HG02623 (cell line): ENCODE measurements around the gene RPTOR.

Source experiments
- ATAC-seq: cut with Tn5 transposase; IDR thresholded peaks from one replicate; pipeline ENCODE4 v1.9.1; 2021; ENCODE audit warnings: moderate library complexity; ENCODE audit not compliant: unreplicated experiment

RPTOR gene

GRCh38 chr17:80826346-80826954, 281.8 kb downstream of the RPTOR start:
- ATAC-seq, result no peak

DNA sequence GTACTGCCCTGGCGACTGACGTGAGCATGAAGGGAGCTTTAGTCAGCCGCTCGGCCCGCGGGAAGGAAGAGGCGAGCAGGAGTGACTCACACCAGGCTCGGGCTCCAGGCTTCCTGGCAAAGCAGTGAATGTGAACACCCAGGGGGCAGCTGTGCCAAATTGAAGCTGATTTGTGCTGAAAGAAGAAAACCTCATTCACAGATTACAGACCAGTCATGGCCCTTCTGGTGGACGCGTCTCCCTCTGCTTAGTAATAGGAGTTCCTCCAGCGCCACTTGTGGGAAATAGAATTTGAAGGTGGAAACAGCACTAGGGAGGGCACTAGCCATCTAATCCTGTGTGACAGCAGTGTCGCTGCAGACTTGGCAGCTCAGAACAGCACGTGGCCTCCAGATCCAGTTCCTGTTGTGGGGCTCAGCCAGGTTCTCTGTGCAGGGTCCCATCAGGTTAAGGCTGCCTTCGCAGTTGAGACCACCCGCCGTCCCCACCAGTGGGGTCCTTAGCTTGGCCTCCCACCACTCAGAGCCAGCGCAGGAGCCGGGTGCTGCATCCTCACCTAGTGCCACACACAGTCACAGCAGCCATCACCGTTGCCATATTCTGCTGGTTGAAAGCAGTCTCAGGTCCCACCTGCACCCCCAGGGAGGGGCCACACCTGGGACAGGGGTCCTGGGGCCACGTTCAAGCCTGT, 282.5 kb downstream of the RPTOR start:
- no peak for ATAC-seq

- ATAC-seq, result no peak
These were observed 283.3 kb downstream of the RPTOR start for GRCh38 chr17:80827646-80828643.

GRCh38 chr17:80829166-80829813, 284.7 kb downstream of the RPTOR start:
- ATAC-seq, result no peak

DNA sequence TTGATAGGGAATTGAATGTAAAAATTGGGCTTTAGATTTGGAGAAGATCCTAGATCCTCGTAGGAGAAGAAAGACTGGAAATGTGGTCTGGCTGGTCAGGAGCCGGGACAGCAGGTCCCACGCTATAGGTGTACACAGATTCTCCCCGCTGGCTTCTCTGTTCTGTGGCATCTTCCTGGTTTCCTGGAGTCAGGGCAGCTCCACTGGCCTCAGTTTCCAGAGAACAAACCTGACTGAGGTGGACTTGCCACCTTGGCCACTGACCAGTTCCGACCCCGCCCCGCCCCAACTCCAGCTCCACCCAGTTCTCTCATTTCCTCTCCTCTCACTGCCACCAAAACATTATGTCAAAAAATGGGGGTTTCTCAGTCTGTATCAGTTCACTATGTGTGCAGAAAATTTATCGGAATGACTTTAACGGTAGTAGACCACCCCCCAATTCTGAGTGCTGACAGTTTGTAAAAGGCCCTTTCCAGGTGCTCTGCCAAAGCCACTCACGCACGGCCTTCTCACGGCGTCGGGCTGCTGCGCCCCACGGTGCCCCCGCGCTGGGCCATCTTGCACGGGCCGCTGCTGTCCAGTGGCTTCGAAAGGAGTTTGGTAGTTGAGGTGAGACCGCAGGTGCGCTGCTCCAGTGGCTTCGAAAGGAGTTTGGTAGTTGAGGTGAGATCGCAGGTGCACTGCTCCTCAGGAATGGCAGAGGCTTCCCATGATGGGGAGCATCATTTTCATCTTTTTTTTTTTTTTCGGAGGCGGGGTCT, 285.6 kb downstream of the RPTOR start:
- ATAC-seq, result no peak

DNA sequence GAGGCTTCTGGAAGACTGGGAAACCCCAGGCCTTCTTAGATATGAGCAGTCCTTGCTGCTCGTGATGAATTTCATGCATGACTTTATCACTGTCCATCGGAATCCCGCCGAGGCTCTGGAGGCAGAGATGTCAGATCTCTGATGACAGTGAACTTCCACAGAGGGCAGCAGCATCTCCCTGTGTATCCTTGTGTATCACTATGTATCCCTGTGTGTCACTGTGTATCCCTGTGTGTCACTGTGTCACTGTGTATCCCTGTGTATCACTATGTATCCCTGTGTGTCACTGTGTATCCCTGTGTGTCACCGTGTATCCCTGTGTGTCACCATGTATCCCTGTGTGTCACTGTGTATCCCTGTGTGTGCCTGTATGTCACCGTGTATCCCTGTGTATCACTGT, 286.9 kb downstream of the RPTOR start:
- no peak for ATAC-seq

DNA sequence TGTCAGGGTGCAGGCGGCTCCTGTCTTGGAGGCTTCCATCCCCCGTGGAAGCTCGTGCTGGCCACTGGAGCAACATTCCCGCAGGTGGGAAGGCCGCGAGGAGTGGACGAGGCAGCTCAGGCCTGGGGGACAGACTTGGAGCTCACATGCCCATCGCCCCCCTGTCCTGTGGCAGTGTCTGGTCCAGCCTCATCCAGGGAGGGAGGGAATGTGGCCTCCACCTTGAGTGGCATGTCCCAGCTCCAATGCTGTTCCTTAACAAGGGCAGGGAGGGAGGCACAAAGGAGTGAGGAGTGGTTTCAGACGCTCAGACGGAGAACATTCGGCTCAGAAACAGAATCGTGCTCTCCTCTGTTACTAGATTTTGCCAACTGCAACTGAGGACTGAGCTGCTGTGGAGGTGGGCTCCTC, 287.6 kb downstream of the RPTOR start:
- no peak for ATAC-seq

GRCh38 chr17:80832888-80833583, 288.4 kb downstream of the RPTOR start:
- ATAC-seq, result peak; percentile 60

DNA sequence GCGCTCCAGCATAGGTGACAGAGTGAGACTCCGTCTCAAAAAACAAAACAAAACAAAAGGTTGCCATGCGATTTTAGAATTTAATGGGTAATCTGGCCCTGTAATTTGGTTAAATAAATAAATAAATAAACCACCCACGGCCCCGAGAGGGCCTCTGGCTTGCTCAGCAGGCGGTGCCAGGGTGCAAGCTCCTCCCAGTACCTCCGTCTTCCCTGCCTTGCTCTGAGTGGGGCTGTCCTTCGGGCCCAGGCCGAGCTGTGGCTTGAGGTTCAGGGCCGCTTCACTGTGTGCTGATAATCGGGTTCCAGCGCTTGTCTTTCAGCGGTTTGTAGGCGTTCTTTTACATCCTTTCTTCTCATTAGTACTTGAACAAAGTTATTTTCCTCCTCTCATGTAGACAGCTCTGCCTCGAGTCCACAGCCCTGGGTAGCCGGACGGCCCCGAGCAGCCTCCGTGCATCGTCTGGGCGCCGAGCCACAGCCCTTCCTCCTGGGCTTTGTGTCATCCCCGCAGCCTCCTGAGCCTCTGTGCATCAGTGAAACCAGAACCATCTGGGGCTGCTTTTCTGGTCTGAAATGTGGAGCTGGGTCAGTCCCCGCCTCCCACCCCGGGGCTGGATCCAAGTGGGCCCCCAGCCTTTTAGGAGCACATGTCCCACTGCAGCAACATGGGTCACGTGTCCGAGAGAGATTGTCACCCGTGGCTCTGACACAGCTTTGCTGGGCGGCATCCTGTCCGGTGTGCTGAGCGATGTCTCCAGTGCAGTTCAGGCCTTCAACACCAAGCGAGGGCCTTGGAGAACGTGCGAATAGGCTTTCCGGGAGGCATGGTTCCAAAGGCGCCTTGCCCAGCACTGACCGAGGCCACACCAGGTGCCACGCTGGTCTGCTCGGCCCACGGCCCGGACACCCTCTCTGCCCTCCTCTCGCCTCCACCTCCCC, 289.6 kb downstream of the RPTOR start:
- no peak for ATAC-seq

DNA sequence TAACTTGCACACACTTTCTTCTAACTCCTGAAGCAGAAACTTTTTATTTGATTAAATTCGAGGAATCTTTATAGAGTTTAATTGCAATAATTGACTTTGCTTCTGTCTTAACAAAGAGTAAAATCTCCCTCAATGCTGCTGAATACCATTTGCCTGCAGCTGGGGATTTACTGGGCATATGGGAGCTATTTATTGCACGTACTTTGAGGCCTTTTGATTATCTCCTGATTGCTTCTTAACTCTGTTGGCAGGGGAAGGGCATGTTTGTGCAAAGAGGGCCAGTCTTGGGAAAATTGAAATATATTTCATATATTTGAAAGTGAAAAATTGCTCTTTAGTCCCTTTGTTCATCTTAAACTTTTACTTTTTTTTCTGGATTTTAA, 290.2 kb downstream of the RPTOR start:
- ATAC-seq, result no peak

DNA sequence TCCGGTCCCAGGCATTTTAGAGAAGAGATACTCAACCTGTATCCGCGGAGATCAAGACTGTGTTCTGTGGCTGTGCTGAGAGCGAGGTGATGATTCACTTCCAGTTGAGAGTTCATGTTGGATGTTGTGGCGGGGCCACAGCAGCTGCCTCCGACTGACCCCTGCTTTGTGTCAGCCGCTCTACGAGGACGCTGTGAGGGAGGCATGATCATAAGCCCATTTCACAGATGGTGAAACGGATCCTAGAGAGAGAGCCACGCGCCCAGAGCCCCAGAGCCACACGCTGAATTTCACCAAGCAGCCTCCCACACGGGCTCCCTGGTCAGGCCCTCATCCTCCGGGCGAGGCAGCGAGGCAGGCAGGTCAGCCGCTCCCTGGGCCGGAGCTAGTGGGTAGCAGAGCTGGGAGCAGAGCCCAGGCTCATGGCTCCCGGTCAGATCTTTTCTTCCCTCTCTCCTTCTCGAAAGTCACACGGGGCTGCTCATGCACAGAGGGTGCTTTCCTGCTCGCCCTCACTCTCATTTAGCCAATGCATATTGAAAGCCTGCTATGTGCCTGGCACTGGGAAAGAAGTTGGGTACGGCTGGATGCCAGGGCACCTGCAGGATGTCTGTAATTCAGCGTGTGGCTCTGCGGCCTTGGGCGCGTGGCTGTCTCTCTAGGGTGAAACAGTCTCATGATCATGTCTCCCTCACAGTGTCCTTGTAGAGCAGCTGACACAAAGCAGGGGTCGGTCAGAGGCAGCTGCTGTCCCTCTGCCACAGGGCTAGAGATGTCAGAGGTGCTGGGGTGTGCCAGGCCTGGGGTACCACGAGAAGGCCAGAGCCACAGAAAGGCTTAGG, 291.4 kb downstream of the RPTOR start:
- ATAC-seq, result no peak

DNA sequence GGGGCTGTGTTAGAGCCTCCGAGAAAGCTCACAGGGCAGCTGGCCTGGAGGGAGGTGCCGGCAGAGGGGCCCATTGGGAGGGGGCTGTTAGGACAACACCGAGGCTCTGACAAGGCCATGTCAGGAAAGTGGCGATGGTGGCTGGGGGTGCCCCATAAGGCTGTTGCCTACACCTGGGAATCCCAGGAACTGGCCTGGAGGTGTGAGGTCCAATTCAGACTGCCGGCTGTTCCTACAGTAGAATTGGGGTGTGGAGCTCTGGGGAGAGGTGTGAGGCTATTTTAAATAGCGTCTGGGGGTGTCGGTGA, 292.0 kb downstream of the RPTOR start:
- no peak for ATAC-seq

GRCh38 chr17:80836971-80837481, 292.4 kb downstream of the RPTOR start:
- no peak for ATAC-seq

DNA sequence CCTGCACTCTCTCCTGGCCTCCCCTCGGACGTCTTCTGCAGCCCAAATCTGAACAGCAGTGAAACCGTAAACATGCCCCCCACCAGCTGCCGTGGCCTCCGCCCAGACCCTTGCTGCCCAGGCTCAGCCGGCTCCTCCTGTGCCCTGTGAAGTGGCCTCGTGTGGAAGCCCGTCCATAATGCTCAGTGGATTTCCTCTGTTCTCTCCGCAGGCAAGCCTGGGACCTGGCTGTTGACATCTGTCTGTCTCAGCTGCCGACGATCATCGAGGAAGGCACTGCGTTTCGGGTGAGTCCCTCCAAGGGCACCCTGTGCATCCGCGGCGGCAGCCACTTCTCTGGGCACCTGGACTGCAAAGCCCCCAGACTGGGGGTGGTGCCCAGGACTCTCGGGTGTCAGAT, 293.1 kb downstream of the RPTOR start:
- no peak for ATAC-seq

DNA sequence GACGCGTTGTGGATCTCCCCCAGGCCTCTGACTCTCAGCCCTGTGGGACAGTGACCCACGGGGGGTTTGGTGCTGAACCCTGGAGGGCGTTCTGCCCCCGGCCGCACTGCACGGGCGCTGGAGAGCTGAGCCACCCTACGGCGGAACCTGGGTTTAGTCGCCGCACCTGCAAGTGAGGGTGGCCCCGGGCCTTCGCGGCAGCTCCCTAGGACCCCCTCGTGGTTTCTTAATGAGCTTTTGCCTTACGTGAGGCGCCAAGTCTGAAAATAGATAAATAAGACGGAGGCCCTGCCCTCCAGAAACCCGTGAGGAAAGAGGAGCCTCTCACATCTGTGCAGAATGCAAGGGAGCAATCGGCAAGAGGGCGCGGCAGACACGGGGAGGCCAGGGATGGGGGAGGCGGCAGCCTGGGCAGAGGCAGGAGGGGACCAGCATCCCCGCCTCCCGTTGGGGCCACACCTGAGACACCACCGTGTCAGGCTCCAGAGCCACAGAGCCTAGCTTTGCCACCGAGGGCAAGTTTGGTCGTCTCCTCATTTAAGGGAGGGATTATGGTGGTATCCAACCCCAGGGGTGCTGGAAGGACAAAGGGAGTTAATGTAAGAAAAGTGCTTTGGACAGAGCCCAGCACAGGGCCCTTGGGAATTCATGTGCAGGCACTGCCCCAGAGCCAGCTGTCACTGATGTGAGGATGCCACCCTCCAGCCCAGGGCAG, 293.8 kb downstream of the RPTOR start:
- no peak for ATAC-seq

- no peak for ATAC-seq
These were observed 294.3 kb downstream of the RPTOR start for GRCh38 chr17:80839026-80839345.

DNA sequence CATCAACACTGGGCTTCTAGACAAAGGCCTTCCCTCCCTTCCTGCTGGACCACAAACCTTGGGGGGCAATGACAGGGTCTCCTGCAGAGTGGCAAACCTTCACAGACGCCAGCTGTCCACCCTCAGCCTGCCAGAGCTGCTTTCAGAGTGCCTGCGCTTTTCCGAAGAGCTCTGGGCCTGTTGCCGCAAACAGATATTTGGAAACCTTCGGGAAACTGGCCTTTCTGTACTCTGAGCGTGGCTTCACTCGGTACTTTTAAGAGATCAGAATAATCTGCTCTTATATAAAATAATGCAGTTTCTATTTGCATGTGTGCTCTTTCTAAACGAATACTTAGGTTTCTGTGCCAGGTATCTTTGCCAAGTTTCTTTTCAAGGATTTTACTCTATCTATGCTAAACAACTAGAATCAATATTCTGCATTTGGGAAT, 294.9 kb downstream of the RPTOR start:
- ATAC-seq, result no peak
